GM21367 (cell line): Measurements from ENCODE around the gene PTCH2.

Source experiments
- ATAC-seq: cut with Tn5 transposase; IDR thresholded peaks from one replicate; pipeline ENCODE4 v1.9.1; 2021; ENCODE audit not compliant: unreplicated experiment

PTCH2 gene

DNA sequence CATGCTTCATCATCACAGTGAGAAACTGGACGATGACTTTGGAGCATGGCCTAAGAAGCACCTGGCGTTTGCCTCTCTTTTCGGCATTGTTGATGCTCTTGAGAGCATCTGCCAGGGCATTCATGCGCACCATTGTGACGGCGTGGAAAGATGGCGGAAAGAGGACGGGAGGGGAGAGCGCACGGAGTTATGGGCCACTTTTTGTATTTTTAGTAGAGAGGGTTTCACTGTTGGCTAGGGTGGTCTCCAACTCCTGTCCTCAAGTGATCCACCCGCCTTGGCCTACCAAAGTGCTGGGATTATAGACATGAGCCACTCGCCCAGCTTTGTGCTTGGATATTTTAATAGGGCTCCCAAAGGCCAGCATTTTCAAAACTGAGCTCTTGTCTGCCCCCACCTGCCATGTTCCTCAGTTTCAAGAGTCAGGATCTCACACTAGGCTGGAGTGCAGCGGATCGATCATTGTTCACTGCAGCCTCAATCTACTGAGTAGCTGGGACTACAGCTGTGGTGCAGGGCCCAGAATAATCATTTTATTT, 62.4 kb downstream of the PTCH2 start:
- no peak for ATAC-seq

GRCh38 chr1:44778705-44779576, 64.1 kb downstream of the PTCH2 start:
- ATAC-seq, result no peak

DNA sequence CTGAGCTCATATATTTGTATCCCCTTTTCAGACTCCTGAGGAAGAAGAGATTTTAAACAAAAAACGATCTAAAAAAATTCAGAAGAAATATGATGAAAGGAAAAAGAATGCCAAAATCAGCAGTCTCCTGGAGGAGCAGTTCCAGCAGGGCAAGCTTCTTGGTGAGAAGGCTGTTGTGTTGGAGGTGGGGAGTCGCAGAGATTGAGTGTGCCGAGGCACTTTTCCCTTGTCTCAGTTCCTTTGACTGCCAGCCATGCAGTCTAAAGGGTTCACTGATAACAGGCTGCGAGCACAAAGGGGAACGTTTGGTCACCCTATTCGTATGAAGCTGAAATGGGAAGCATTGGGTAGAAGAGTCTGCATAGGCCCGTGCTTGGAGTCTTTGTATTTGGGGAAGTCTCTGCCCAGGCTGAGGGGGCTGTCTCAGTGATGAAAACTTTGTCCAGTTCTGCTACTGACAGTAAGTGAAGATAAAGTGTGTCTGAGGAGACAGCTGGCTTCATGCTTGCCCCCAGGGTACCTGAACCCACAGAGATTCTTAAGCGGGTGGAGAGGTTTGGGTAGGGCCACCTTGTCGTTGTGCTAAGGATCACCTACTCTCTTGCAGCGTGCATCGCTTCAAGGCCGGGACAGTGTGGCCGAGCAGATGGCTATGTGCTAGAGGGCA, 65.0 kb downstream of the PTCH2 start:
- ATAC-seq, result no peak

DNA sequence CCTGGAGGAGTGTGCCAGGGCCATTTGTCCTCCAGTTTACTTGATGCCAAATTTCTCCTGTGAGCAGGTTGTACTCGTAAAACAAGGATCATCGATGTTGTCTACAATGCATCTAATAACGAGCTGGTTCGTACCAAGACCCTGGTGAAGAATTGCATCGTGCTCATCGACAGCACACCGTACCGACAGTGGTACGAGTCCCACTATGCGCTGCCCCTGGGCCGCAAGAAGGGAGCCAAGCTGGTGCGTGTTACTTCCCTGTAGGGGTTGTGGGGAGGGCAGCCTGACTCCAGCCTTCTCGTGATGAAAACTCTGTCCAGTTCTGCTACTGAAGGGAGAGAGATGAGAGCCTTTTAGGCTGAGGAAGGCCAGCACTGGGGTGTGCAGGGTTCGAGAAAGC, 65.5 kb downstream of the PTCH2 start:
- ATAC-seq, result no peak

DNA sequence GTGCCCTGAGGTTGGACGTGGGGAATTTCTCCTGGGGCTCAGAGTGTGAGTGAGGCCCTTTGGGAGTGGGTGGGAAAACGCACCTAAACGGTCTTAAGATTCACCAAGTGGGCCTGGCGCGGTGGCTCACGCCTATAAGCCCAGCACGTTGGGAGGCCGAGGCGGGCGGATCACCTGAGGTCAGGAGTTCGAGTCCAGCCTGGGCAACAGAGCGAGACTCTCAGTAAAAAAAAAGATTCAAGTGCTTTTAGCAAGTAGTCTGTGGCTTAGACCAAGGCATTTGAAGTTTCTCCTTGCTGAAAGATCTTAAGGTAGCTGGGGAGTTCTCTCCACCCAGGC, 66.4 kb downstream of the PTCH2 start:
- ATAC-seq, result no peak

- ATAC-seq, result no peak
Measured at GRCh38 chr1:44775930-44776729, 66.9 kb downstream of the PTCH2 start.

DNA sequence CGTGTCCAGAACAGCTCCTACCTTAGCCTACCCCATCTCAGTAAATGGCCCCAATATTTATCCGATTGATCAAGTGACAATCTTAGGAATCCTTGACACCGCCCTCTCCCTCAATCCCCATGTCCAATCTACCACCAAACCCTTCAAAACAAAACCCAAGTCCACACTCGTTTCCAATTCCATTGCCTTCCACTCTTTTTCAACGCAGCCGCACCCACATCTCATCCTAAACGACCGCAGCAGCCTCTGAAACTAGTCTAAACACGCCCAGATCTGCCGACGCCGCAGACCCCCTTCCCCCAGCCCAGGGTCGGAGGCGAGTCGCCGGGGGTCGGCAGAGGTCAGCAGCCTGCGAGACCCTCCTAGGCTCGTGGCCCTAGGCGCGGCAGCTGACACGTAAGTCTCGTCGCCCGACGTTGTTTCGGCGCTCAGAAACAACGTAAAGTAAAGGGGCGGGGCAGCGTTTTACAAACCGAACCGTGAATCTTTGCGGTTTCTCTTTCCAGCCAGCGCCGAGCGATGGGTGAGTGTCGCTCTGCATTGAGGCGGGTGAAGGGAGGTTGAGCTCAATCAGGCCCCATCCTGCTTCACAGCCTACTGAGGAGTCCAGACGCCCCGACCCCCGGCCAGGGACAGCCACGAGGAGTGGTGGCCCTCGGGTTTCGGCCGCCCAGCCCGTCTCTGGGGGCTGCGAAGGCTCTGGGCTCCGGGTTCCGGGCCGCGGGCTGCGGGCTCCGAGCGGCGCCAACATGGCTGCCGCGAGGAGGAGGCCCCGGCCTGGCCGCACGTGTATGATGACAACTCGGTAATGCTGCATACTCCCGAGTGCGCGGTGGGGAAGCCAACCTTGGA, 67.7 kb downstream of the PTCH2 start, which contains the start of gene RPS8:
Gene RPS8, plus strand, starts transcription at position 463 of the 852 bp plus-strand sequence. Its CDS starts 57 bp downstream, at position 520.
- ATAC-seq, result peak; percentile 80
